H1 (cell line): ENCODE data around the gene DHX34. TPM values are rescaled to one million over a fixed set of nuclear protein-coding genes. Genes with fewer than 3 reads are reported as not detected.

Experiments used
- CTCF ChIA-PET: fragments of 300-600 bp; sonication (Branson Sonifier 250); formaldehyde crosslinking; loops from one replicate; lab custom pipeline; 2021; ENCODE audit not compliant: partially characterized antibody; lab: Charles Lee
- POLR2A ChIA-PET: fragments of 300-600 bp; sonication (Branson Sonifier 250); formaldehyde crosslinking; loops from one replicate; lab custom pipeline; 2021; ENCODE audit warnings: inconsistent platforms; ENCODE audit not compliant: partially characterized antibody; lab: Charles Lee
- DNase-seq, 2 experiments: peaks; one replicate each; pipeline versions ENCODE4 v3.0.0 to v3.0.0-alpha.2; 2010 to 2022; ENCODE audit warnings: low spot score in 2 of 2, low read depth in 1 of 2, mixed read lengths in 1 of 2
- FAIRE-seq: peaks from 2 replicates; lab custom pipeline; 2011; peaks lifted over from hg19 to GRCh38; lab: Jason Lieb, UNC
- H2AFZ ChIP-seq: 2 replicates; pipeline ENCODE4 v1.8.1; 2012; ENCODE audit warnings: low read length, inconsistent platforms
- H2AK5ac ChIP-seq: 2 replicates; pipeline ENCODE4 v1.6.1; 2013; ENCODE audit warnings: low read depth, low read length
- H2BK120ac ChIP-seq: replicated peaks from 2 replicates; pipeline ENCODE3; 2013; ENCODE audit warnings: low read depth, low read length, inconsistent platforms
- H2BK12ac ChIP-seq: 2 replicates; pipeline ENCODE4 v1.6.1; 2013; ENCODE audit warnings: low read depth, low read length
- H2BK15ac ChIP-seq: 2 replicates; pipeline ENCODE4 v1.6.1; 2013; ENCODE audit warnings: low read length
- H2BK20ac ChIP-seq: 2 replicates; pipeline ENCODE4 v1.6.1; 2013; ENCODE audit warnings: low read length
- H2BK5ac ChIP-seq: 2 replicates; pipeline ENCODE4 v1.6.1; 2013; ENCODE audit warnings: low read depth, low read length
- H3K14ac ChIP-seq: 2 replicates; pipeline ENCODE4 v1.6.1; 2013; ENCODE audit warnings: inconsistent platforms; ENCODE audit not compliant: insufficient read length
- H3K18ac ChIP-seq: 2 replicates; pipeline ENCODE4 v1.6.1; 2013; ENCODE audit warnings: low read length; ENCODE audit errors: extremely low read depth
- H3K23ac ChIP-seq: 2 replicates; pipeline ENCODE4 v1.6.1; 2013; ENCODE audit warnings: inconsistent platforms; ENCODE audit not compliant: insufficient read length
- H3K23me2 ChIP-seq: 2 replicates; pipeline ENCODE4 v1.6.1; 2013; ENCODE audit warnings: low read depth, low read length
- H3K27ac ChIP-seq: 2 replicates; pipeline ENCODE4 v1.6.1; 2011; ENCODE audit warnings: low read depth, low read length, inconsistent platforms
- H3K27me3 ChIP-seq, 4 experiments: replicated peaks in 1 of 4; 1 replicate in 1 of 4; 2 replicates in 3 of 4; pipeline versions ENCODE4 v1.6.1 to v1.8.1; 2011 to 2013; ENCODE audit warnings: low read length in 3 of 4, mild to moderate bottlenecking in 3 of 4, inconsistent platforms in 2 of 4, mixed read lengths in 2 of 4, moderate library complexity in 1 of 4; ENCODE audit not compliant: control insufficient read depth in 3 of 4, insufficient read depth in 3 of 4; ENCODE audit errors: extremely low read depth in 1 of 4
- H3K36me3 ChIP-seq, 4 experiments: 2 replicates each; pipeline versions ENCODE4 v1.6.1 to v1.8.1; 2011 to 2013; ENCODE audit warnings: mild to moderate bottlenecking in 4 of 4, low read length in 3 of 4, moderate library complexity in 2 of 4, control low read depth in 1 of 4, inconsistent platforms in 1 of 4; ENCODE audit not compliant: insufficient read depth in 4 of 4, control insufficient read depth in 2 of 4
- H3K4ac ChIP-seq: replicated peaks from 2 replicates; pipeline ENCODE3; 2013; ENCODE audit warnings: low read length, low read depth, mixed read lengths, inconsistent platforms; ENCODE audit not compliant: insufficient read length
- H3K4me1 ChIP-seq, 4 experiments: replicated peaks in 1 of 4; 1 replicate in 1 of 4; 2 replicates in 3 of 4; pipeline versions ENCODE4 v1.6.1 to v1.8.1; 2011 to 2013; ENCODE audit warnings: low read length in 3 of 4, inconsistent platforms in 2 of 4, mixed read lengths in 1 of 4; ENCODE audit not compliant: insufficient read depth in 4 of 4, control insufficient read depth in 3 of 4
- H3K4me2 ChIP-seq, 2 experiments: 2 replicates each; pipeline versions ENCODE4 v1.6.1 to v1.8.1; 2011 to 2013; ENCODE audit warnings: low read depth in 2 of 2, low read length in 2 of 2, control low read depth in 1 of 2, inconsistent platforms in 1 of 2, mild to moderate bottlenecking in 1 of 2; ENCODE audit not compliant: insufficient read depth in 1 of 2
- H3K4me3 ChIP-seq, 4 experiments: fragments of 200-600, 300-600 bp in 1 of 4; sonication (generic), shearing (Covaris generic), sonication (Bioruptor Twin) in 1 of 4; 2 replicates each; pipeline versions ENCODE4 v1.5.1 to v1.8.1; 2011 to 2016; ENCODE audit warnings: low read length in 4 of 4, low read depth in 3 of 4, control low read depth in 2 of 4, inconsistent platforms in 2 of 4, mild to moderate bottlenecking in 2 of 4, mixed read lengths in 1 of 4, moderate library complexity in 1 of 4; ENCODE audit not compliant: insufficient read depth in 2 of 4; ENCODE audit errors: extremely low read depth in 1 of 4
- H3K56ac ChIP-seq: replicated peaks from 2 replicates; pipeline ENCODE3; 2013; ENCODE audit warnings: low read depth, mild to moderate bottlenecking, mixed read lengths, low read length, inconsistent platforms; ENCODE audit not compliant: insufficient read length
- H3K79me1 ChIP-seq: 2 replicates; pipeline ENCODE4 v1.6.1; 2013; ENCODE audit warnings: low read depth, low read length, control low read depth
- H3K79me2 ChIP-seq, 2 experiments: 2 replicates each; pipeline versions ENCODE4 v1.6.1 to v1.8.1; 2012 to 2013; ENCODE audit warnings: low read length in 2 of 2, mild to moderate bottlenecking in 2 of 2, inconsistent platforms in 1 of 2; ENCODE audit not compliant: insufficient read depth in 2 of 2, control insufficient read depth in 1 of 2
- H3K9ac ChIP-seq, 4 experiments: replicated peaks in 1 of 4; 1 replicate in 1 of 4; 2 replicates in 3 of 4; pipeline versions ENCODE4 v1.6.1 to v1.8.1; 2011 to 2013; ENCODE audit warnings: low read depth in 3 of 4, low read length in 3 of 4, control low read depth in 2 of 4, mild to moderate bottlenecking in 2 of 4, moderate library complexity in 2 of 4, inconsistent platforms in 1 of 4; ENCODE audit errors: extremely low read depth in 1 of 4
- H3K9me3 ChIP-seq, 2 experiments: 2 replicates each; pipeline versions ENCODE4 v1.6.1 to v1.8.1; 2012 to 2013; ENCODE audit warnings: mild to moderate bottlenecking in 2 of 2, moderate library complexity in 2 of 2, control low read depth in 1 of 2, inconsistent platforms in 1 of 2, low read depth in 1 of 2, low read length in 1 of 2, mixed read lengths in 1 of 2; ENCODE audit not compliant: insufficient read depth in 2 of 2
- H4K20me1 ChIP-seq, 2 experiments: replicated peaks in 1 of 2; 2 replicates each; pipeline versions ENCODE3 to v1.8.1; 2011 to 2013; ENCODE audit warnings: inconsistent platforms in 2 of 2, low read length in 2 of 2, mild to moderate bottlenecking in 1 of 2; ENCODE audit not compliant: insufficient read depth in 2 of 2, control insufficient read depth in 1 of 2
- H4K5ac ChIP-seq: 2 replicates; pipeline ENCODE4 v1.6.1; 2013; ENCODE audit warnings: low read length, low read depth, mixed read lengths, inconsistent platforms; ENCODE audit not compliant: insufficient read length
- H4K8ac ChIP-seq: 2 replicates; pipeline ENCODE4 v1.8.0; 2013; ENCODE audit warnings: mild to moderate bottlenecking, moderate library complexity, low read length, inconsistent platforms; ENCODE audit not compliant: insufficient read depth; ENCODE audit errors: extremely low read depth
- H4K91ac ChIP-seq: replicated peaks from 2 replicates; pipeline ENCODE3; 2013; ENCODE audit warnings: low read length, mixed read lengths, inconsistent platforms; ENCODE audit not compliant: insufficient read length
- CBX8 ChIP-seq: fragments of 300-800, 300-1000 bp; sonication (generic); IDR thresholded peaks from 2 replicates; pipeline ENCODE4 v1.7.1; 2016; ENCODE audit warnings: low read depth, low read length, borderline replicate concordance
- CHD1 ChIP-seq: IDR thresholded peaks from 2 replicates; pipeline ENCODE4 v1.6.1; 2012; ENCODE audit warnings: low read depth, low read length, improper control_type of control experiment
- JUND ChIP-seq: IDR thresholded peaks from 2 replicates; pipeline ENCODE4 v1.6.1; 2011; ENCODE audit warnings: mild to moderate bottlenecking, improper control_type of control experiment, low read length
- POLR2A ChIP-seq, 2 experiments: IDR thresholded peaks; 1 replicate in 1 of 2; 2 replicates in 1 of 2; pipeline ENCODE4 v1.6.1; 2011; ENCODE audit warnings: low read depth in 2 of 2, low read length in 2 of 2, mild to moderate bottlenecking in 2 of 2; ENCODE audit errors: control extremely low read depth in 1 of 2
- TAF1 ChIP-seq: IDR thresholded peaks from 2 replicates; pipeline ENCODE4 v1.6.1; 2011; ENCODE audit warnings: mild to moderate bottlenecking, low read depth, low read length
- ZNF274 ChIP-seq: IDR thresholded peaks from 2 replicates; pipeline ENCODE4 v1.7.0; 2012; ENCODE audit warnings: low read length, borderline replicate concordance; ENCODE audit errors: extremely low read depth
- WGBS, 2 experiments: shearing (Covaris generic) in 1 of 2; methylation state at CpG; one replicate each; pipeline versions ENCODE4 v1.1.6 to v1.1.7; 2013 to 2015; ENCODE audit warnings: low lambda C conversion rate in 2 of 2, mixed read lengths in 2 of 2, inconsistent platforms in 1 of 2, low coverage in 1 of 2, missing lambda C conversion rate in 1 of 2; ENCODE audit not compliant: insufficient replicate concordance in 2 of 2, insufficient coverage in 1 of 2, insufficient read length in 1 of 2; ENCODE audit errors: extremely low coverage in 1 of 2, missing lambda C conversion rate in 1 of 2; 5-methylcytosine and 5-hydroxymethylcytosine counted together
- polyA plus RNA-seq, 7 experiments: library from polyadenylated mRNA; depleted of rRNA in 3 of 7; stranded (reverse) in 5 of 7; unstranded in 2 of 7; fragments of >200 nt in 5 of 7; fragments of 200-250 nt in 2 of 7; gene quantifications; 1 replicate in 5 of 7; 2 replicates in 1 of 7; 4 replicates in 1 of 7; pipeline versions ENCODE4 v1.2.1 to v1.2.3, GENCODE V29; 2011 to 2013; ENCODE audit warnings: missing spikeins in 2 of 7, mixed read lengths in 2 of 7
- total RNA-seq: library from RNA; stranded (reverse); fragmentation: NEBNext Ultra II Directional; extraction: Animal tissue kit (Norgen Biotek cat#: 25700); gene quantifications from 2 replicates; pipeline ENCODE4 v1.2.1, GENCODE V29; 2021

The DHX34 gene
- total and polyA plus RNA-seq, 2 of the 8 experiments (the other 6 are each of a cell fraction or from before 2014, with no cell fraction given), result 17.5 to 24.3 TPM

GRCh38 chr19:47422417-47423163, 73.5 kb downstream of the DHX34 start:
- Histone ChIP-seq H3K79me2 (no peaks in the 10 kb centered on the region), H3K18ac (no peak overlapping the region; the same call in 1 of the 2 replicates), H3K4me3 (peak overlapping the region in 1 of 4 experiments; percentile 75; a peak in 3 of 8 replicates), H3K56ac (no peak overlapping the region), H3K4me2 (peak overlapping the region; percentile 92 to 96), H2BK120ac (no peak overlapping the region), H2BK12ac (no peak overlapping the region), H3K36me3 (no peaks in the 10 kb centered on the region), H4K5ac (no peak overlapping the region), H3K27ac (no peak overlapping the region), H3K27me3 (peaks cover 31 to 66% (median 62%) of the 10 kb centered on the region in 4 experiments), H2AFZ (no peak overlapping the region), H2BK15ac (0 out of 2 replicates have a peak overlapping the region, but pooled peaks have one; percentile 40), H3K79me1 (no peaks in the 10 kb centered on the region), H3K4me1 (peaks cover 3 to 28% (median 15%) of the 10 kb centered on the region in 4 experiments), H4K91ac (peak overlapping the region; percentile 44), H2BK5ac (no peak overlapping the region), H3K9me3 (no peaks in the 10 kb centered on the region)
- no peak for FAIRE-seq
- no peak for TF ChIP-seq CHD1
- no peak for TF ChIP-seq ZNF274
- TF ChIP-seq POLR2A (IDR thresholded peaks at IDR 0.05; ENCODE audit: control extremely low read depth in 1 of 2, low read depth in 2 of 2, low read length in 2 of 2), result no peak
- TF ChIP-seq TAF1, result no peak
- TF ChIP-seq JUND, result no peak
- 0 out of 2 replicates have a peak, but pooled peaks have one; percentile 38 for TF ChIP-seq CBX8
- TF ChIP-seq, all 59 proteins: peak for 1
- Histone ChIP-seq H3K9ac (no peak overlapping the region), H2BK20ac (no peak overlapping the region), H3K4ac (no peak overlapping the region), H4K8ac (no peak overlapping the region), H3K14ac (no peak overlapping the region), H3K23me2 (peaks cover 34% of the 10 kb centered on the region), H3K23ac (no peak overlapping the region), H4K20me1 (peaks cover 3 to 5% of the 10 kb centered on the region in 2 experiments), H2AK5ac (no peak overlapping the region)
- WGBS, 2 experiments, result 13% methylated on average over 1 of the region's 1 CpG; no CpG with 5 or more reads in 1 of the 2 experiments
- CTCF ChIA-PET, result interaction anchor here (0.6 kb wide), 1 partner anchor 72 kb away, joined by 5 read pairs; no protein-coding TSS in a partner anchor
- POLR2A ChIA-PET, result no interaction called here
- no peak for DNase-seq
